H1 (cell line): Measurements from ENCODE around the gene HEPHL1. TPM values are rescaled to one million over a fixed set of nuclear protein-coding genes. Genes with fewer than 3 reads are reported as not detected.

Experiments used
- CTCF ChIA-PET: fragments of 300-600 bp; sonication (Branson Sonifier 250); formaldehyde crosslinking; loops from one replicate; lab custom pipeline; 2021; ENCODE audit not compliant: partially characterized antibody; lab: Charles Lee
- POLR2A ChIA-PET: fragments of 300-600 bp; sonication (Branson Sonifier 250); formaldehyde crosslinking; loops from one replicate; lab custom pipeline; 2021; ENCODE audit warnings: inconsistent platforms; ENCODE audit not compliant: partially characterized antibody; lab: Charles Lee
- DNase-seq, 2 experiments: peaks; one replicate each; pipeline versions ENCODE4 v3.0.0 to v3.0.0-alpha.2; 2010 to 2022; ENCODE audit warnings: low spot score in 2 of 2, low read depth in 1 of 2, mixed read lengths in 1 of 2
- FAIRE-seq: peaks from 2 replicates; lab custom pipeline; 2011; peaks lifted over from hg19 to GRCh38; lab: Jason Lieb, UNC
- H2AFZ ChIP-seq: 2 replicates; pipeline ENCODE4 v1.8.1; 2012; ENCODE audit warnings: low read length, inconsistent platforms
- H2AK5ac ChIP-seq: 2 replicates; pipeline ENCODE4 v1.6.1; 2013; ENCODE audit warnings: low read depth, low read length
- H2BK120ac ChIP-seq: replicated peaks from 2 replicates; pipeline ENCODE3; 2013; ENCODE audit warnings: low read depth, low read length, inconsistent platforms
- H2BK12ac ChIP-seq: 2 replicates; pipeline ENCODE4 v1.6.1; 2013; ENCODE audit warnings: low read depth, low read length
- H2BK15ac ChIP-seq: 2 replicates; pipeline ENCODE4 v1.6.1; 2013; ENCODE audit warnings: low read length
- H2BK20ac ChIP-seq: 2 replicates; pipeline ENCODE4 v1.6.1; 2013; ENCODE audit warnings: low read length
- H2BK5ac ChIP-seq: 2 replicates; pipeline ENCODE4 v1.6.1; 2013; ENCODE audit warnings: low read depth, low read length
- H3K14ac ChIP-seq: 2 replicates; pipeline ENCODE4 v1.6.1; 2013; ENCODE audit warnings: inconsistent platforms; ENCODE audit not compliant: insufficient read length
- H3K18ac ChIP-seq: 2 replicates; pipeline ENCODE4 v1.6.1; 2013; ENCODE audit warnings: low read length; ENCODE audit errors: extremely low read depth
- H3K23ac ChIP-seq: 2 replicates; pipeline ENCODE4 v1.6.1; 2013; ENCODE audit warnings: inconsistent platforms; ENCODE audit not compliant: insufficient read length
- H3K23me2 ChIP-seq: 2 replicates; pipeline ENCODE4 v1.6.1; 2013; ENCODE audit warnings: low read depth, low read length
- H3K27ac ChIP-seq: 2 replicates; pipeline ENCODE4 v1.6.1; 2011; ENCODE audit warnings: low read depth, low read length, inconsistent platforms
- H3K27me3 ChIP-seq, 4 experiments: replicated peaks in 1 of 4; 1 replicate in 1 of 4; 2 replicates in 3 of 4; pipeline versions ENCODE4 v1.6.1 to v1.8.1; 2011 to 2013; ENCODE audit warnings: low read length in 3 of 4, mild to moderate bottlenecking in 3 of 4, inconsistent platforms in 2 of 4, mixed read lengths in 2 of 4, moderate library complexity in 1 of 4; ENCODE audit not compliant: control insufficient read depth in 3 of 4, insufficient read depth in 3 of 4; ENCODE audit errors: extremely low read depth in 1 of 4
- H3K36me3 ChIP-seq, 4 experiments: 2 replicates each; pipeline versions ENCODE4 v1.6.1 to v1.8.1; 2011 to 2013; ENCODE audit warnings: mild to moderate bottlenecking in 4 of 4, low read length in 3 of 4, moderate library complexity in 2 of 4, control low read depth in 1 of 4, inconsistent platforms in 1 of 4; ENCODE audit not compliant: insufficient read depth in 4 of 4, control insufficient read depth in 2 of 4
- H3K4ac ChIP-seq: replicated peaks from 2 replicates; pipeline ENCODE3; 2013; ENCODE audit warnings: low read length, low read depth, mixed read lengths, inconsistent platforms; ENCODE audit not compliant: insufficient read length
- H3K4me1 ChIP-seq, 4 experiments: replicated peaks in 1 of 4; 1 replicate in 1 of 4; 2 replicates in 3 of 4; pipeline versions ENCODE4 v1.6.1 to v1.8.1; 2011 to 2013; ENCODE audit warnings: low read length in 3 of 4, inconsistent platforms in 2 of 4, mixed read lengths in 1 of 4; ENCODE audit not compliant: insufficient read depth in 4 of 4, control insufficient read depth in 3 of 4
- H3K4me2 ChIP-seq, 2 experiments: 2 replicates each; pipeline versions ENCODE4 v1.6.1 to v1.8.1; 2011 to 2013; ENCODE audit warnings: low read depth in 2 of 2, low read length in 2 of 2, control low read depth in 1 of 2, inconsistent platforms in 1 of 2, mild to moderate bottlenecking in 1 of 2; ENCODE audit not compliant: insufficient read depth in 1 of 2
- H3K4me3 ChIP-seq, 4 experiments: fragments of 200-600, 300-600 bp in 1 of 4; sonication (generic), shearing (Covaris generic), sonication (Bioruptor Twin) in 1 of 4; 2 replicates each; pipeline versions ENCODE4 v1.5.1 to v1.8.1; 2011 to 2016; ENCODE audit warnings: low read length in 4 of 4, low read depth in 3 of 4, control low read depth in 2 of 4, inconsistent platforms in 2 of 4, mild to moderate bottlenecking in 2 of 4, mixed read lengths in 1 of 4, moderate library complexity in 1 of 4; ENCODE audit not compliant: insufficient read depth in 2 of 4; ENCODE audit errors: extremely low read depth in 1 of 4
- H3K56ac ChIP-seq: replicated peaks from 2 replicates; pipeline ENCODE3; 2013; ENCODE audit warnings: low read depth, mild to moderate bottlenecking, mixed read lengths, low read length, inconsistent platforms; ENCODE audit not compliant: insufficient read length
- H3K79me1 ChIP-seq: 2 replicates; pipeline ENCODE4 v1.6.1; 2013; ENCODE audit warnings: low read depth, low read length, control low read depth
- H3K79me2 ChIP-seq, 2 experiments: 2 replicates each; pipeline versions ENCODE4 v1.6.1 to v1.8.1; 2012 to 2013; ENCODE audit warnings: low read length in 2 of 2, mild to moderate bottlenecking in 2 of 2, inconsistent platforms in 1 of 2; ENCODE audit not compliant: insufficient read depth in 2 of 2, control insufficient read depth in 1 of 2
- H3K9ac ChIP-seq, 4 experiments: replicated peaks in 1 of 4; 1 replicate in 1 of 4; 2 replicates in 3 of 4; pipeline versions ENCODE4 v1.6.1 to v1.8.1; 2011 to 2013; ENCODE audit warnings: low read depth in 3 of 4, low read length in 3 of 4, control low read depth in 2 of 4, mild to moderate bottlenecking in 2 of 4, moderate library complexity in 2 of 4, inconsistent platforms in 1 of 4; ENCODE audit errors: extremely low read depth in 1 of 4
- H3K9me3 ChIP-seq, 2 experiments: 2 replicates each; pipeline versions ENCODE4 v1.6.1 to v1.8.1; 2012 to 2013; ENCODE audit warnings: mild to moderate bottlenecking in 2 of 2, moderate library complexity in 2 of 2, control low read depth in 1 of 2, inconsistent platforms in 1 of 2, low read depth in 1 of 2, low read length in 1 of 2, mixed read lengths in 1 of 2; ENCODE audit not compliant: insufficient read depth in 2 of 2
- H4K20me1 ChIP-seq, 2 experiments: replicated peaks in 1 of 2; 2 replicates each; pipeline versions ENCODE3 to v1.8.1; 2011 to 2013; ENCODE audit warnings: inconsistent platforms in 2 of 2, low read length in 2 of 2, mild to moderate bottlenecking in 1 of 2; ENCODE audit not compliant: insufficient read depth in 2 of 2, control insufficient read depth in 1 of 2
- H4K5ac ChIP-seq: 2 replicates; pipeline ENCODE4 v1.6.1; 2013; ENCODE audit warnings: low read length, low read depth, mixed read lengths, inconsistent platforms; ENCODE audit not compliant: insufficient read length
- H4K8ac ChIP-seq: 2 replicates; pipeline ENCODE4 v1.8.0; 2013; ENCODE audit warnings: mild to moderate bottlenecking, moderate library complexity, low read length, inconsistent platforms; ENCODE audit not compliant: insufficient read depth; ENCODE audit errors: extremely low read depth
- H4K91ac ChIP-seq: replicated peaks from 2 replicates; pipeline ENCODE3; 2013; ENCODE audit warnings: low read length, mixed read lengths, inconsistent platforms; ENCODE audit not compliant: insufficient read length
- CBX8 ChIP-seq: fragments of 300-800, 300-1000 bp; sonication (generic); IDR thresholded peaks from 2 replicates; pipeline ENCODE4 v1.7.1; 2016; ENCODE audit warnings: low read depth, low read length, borderline replicate concordance
- KDM5A ChIP-seq: fragments of 200-600 bp; IDR thresholded peaks from 2 replicates; pipeline ENCODE4 v1.7.1; 2012; ENCODE audit warnings: mild to moderate bottlenecking, low read length, inconsistent platforms, mixed read lengths
- SAP30 ChIP-seq: fragments of 300-600 bp; sonication (generic); IDR thresholded peaks from 2 replicates; pipeline ENCODE4 v1.7.1; 2012; ENCODE audit warnings: low read length, moderate library complexity, mild to moderate bottlenecking, inconsistent platforms; ENCODE audit not compliant: insufficient read depth, insufficient replicate concordance
- TAF7 ChIP-seq: optimal IDR thresholded peaks from 2 replicates; pipeline ENCODE3; 2011; ENCODE audit warnings: low read depth, mild to moderate bottlenecking, inconsistent platforms, low read length, moderate library complexity, borderline replicate concordance
- USF2 ChIP-seq: IDR thresholded peaks from 2 replicates; pipeline ENCODE4 v1.6.1; 2011; ENCODE audit warnings: low read length, improper control_type of control experiment
- WGBS, 2 experiments: shearing (Covaris generic) in 1 of 2; methylation state at CpG; one replicate each; pipeline versions ENCODE4 v1.1.6 to v1.1.7; 2013 to 2015; ENCODE audit warnings: low lambda C conversion rate in 2 of 2, mixed read lengths in 2 of 2, inconsistent platforms in 1 of 2, low coverage in 1 of 2, missing lambda C conversion rate in 1 of 2; ENCODE audit not compliant: insufficient replicate concordance in 2 of 2, insufficient coverage in 1 of 2, insufficient read length in 1 of 2; ENCODE audit errors: extremely low coverage in 1 of 2, missing lambda C conversion rate in 1 of 2; 5-methylcytosine and 5-hydroxymethylcytosine counted together
- polyA plus RNA-seq, 7 experiments: library from polyadenylated mRNA; depleted of rRNA in 3 of 7; stranded (reverse) in 5 of 7; unstranded in 2 of 7; fragments of >200 nt in 5 of 7; fragments of 200-250 nt in 2 of 7; gene quantifications; 1 replicate in 5 of 7; 2 replicates in 1 of 7; 4 replicates in 1 of 7; pipeline versions ENCODE4 v1.2.1 to v1.2.3, GENCODE V29; 2011 to 2013; ENCODE audit warnings: missing spikeins in 2 of 7, mixed read lengths in 2 of 7
- total RNA-seq: library from RNA; stranded (reverse); fragmentation: NEBNext Ultra II Directional; extraction: Animal tissue kit (Norgen Biotek cat#: 25700); gene quantifications from 2 replicates; pipeline ENCODE4 v1.2.1, GENCODE V29; 2021

The HEPHL1 gene
- total and polyA plus RNA-seq, 2 of the 8 experiments (the other 6 are each of a cell fraction or from before 2014, with no cell fraction given), result 0.09 to 0.11 TPM

- TF ChIP-seq CBX8 (no peak), USF2 (no peak), TAF7 (no peak), SAP30 (no peak), KDM5A (no peak)
- TF ChIP-seq, all 59 proteins: peak for 0
- Histone ChIP-seq H3K4ac (no peak overlapping the region), H3K36me3 (peaks cover 0 to 26% (median 10%) of the 10 kb centered on the region in 4 experiments; a peak in 5 of 8 replicates), H2AK5ac (no peak overlapping the region; the same call in 1 of the 2 replicates), H3K9me3 (0 out of 4 replicates have a peak, but pooled peaks cover 0 to 4% of the 10 kb centered on the region in 2 experiments), H2BK20ac (no peak overlapping the region), H3K23ac (no peak overlapping the region), H2BK120ac (no peak overlapping the region), H3K9ac (no peak overlapping the region), H3K56ac (no peak overlapping the region), H4K20me1 (peaks cover 36 to 40% of the 10 kb centered on the region in 2 experiments), H3K27ac (no peak overlapping the region), H3K27me3 (no peaks in the 10 kb centered on the region), H3K4me3 (no peak overlapping the region), H3K23me2 (no peaks in the 10 kb centered on the region), H4K91ac (no peak overlapping the region), H3K79me2 (peaks cover 44 to 90% of the 10 kb centered on the region in 2 experiments), H2BK12ac (no peak overlapping the region), H4K5ac (no peak overlapping the region), H2BK15ac (no peak overlapping the region), H2BK5ac (0 out of 2 replicates have a peak overlapping the region, but pooled peaks have one; percentile 68), H3K18ac (no peak overlapping the region; the same call in 1 of the 2 replicates), H3K4me1 (peaks cover 7 to 21% (median 15%) of the 10 kb centered on the region in 4 experiments), H4K8ac (no peak overlapping the region), H3K14ac (no peak overlapping the region), H3K79me1 (peaks cover 23% of the 10 kb centered on the region), H3K4me2 (0 out of 4 replicates have a peak overlapping the region, but pooled peaks of 1 of the 2 experiments have one; percentile 37), H2AFZ (no peak overlapping the region)
- CTCF ChIA-PET, result interaction anchor here (0.9 to 2.6 kb wide), 3 partner anchors 18 to 153 kb away, joined by 3 to 12 read pairs (median 3); no protein-coding TSS in a partner anchor
- POLR2A ChIA-PET, result interaction anchor here (4.6 kb wide), 1 partner anchor 24 kb away, joined by 17 read pairs; the partner anchor contains the start of gene PANX1
- FAIRE-seq (no peak), DNase-seq (no peak)
- WGBS, 2 experiments, result 94% methylated on average over 6 of the region's 6 CpGs; no CpG with 5 or more reads in 1 of the 2 experiments
Measured at GRCh38 chr11:94152678-94153065, 131.5 kb downstream of the HEPHL1 start.
